SJSA1 (cell line): Measurements from ENCODE around the gene OCA2. TPM values are rescaled to one million over a fixed set of nuclear protein-coding genes. Genes with fewer than 3 reads are reported as not detected.

Source experiments
- DNase-seq, 2 experiments: peaks; one replicate each; pipeline ENCODE4 v3.0.0-alpha.2; 2015 to 2020; ENCODE audit warnings: low spot score in 2 of 2, low read depth in 1 of 2
- H3K27ac ChIP-seq: fragments of 250-450 bp; sonication (Bioruptor Pico); 2 replicates; pipeline ENCODE4 v1.5.1; 2020; ENCODE audit warnings: mild to moderate bottlenecking, moderate library complexity
- H3K27me3 ChIP-seq: fragments of 250-450 bp; sonication (Bioruptor Pico); replicated peaks from 2 replicates; pipeline ENCODE4 v1.5.1; 2020; ENCODE audit warnings: mild to moderate bottlenecking, moderate library complexity
- H3K36me3 ChIP-seq: fragments of 250-450 bp; sonication (Bioruptor Pico); 2 replicates; pipeline ENCODE4 v1.5.1; 2020; ENCODE audit warnings: mild to moderate bottlenecking
- H3K4me1 ChIP-seq: fragments of 250-450 bp; sonication (Bioruptor Pico); replicated peaks from 2 replicates; pipeline ENCODE4 v1.6.1; 2021; ENCODE audit warnings: mild to moderate bottlenecking
- H3K4me3 ChIP-seq: fragments of 250-450 bp; sonication (Bioruptor Pico); 2 replicates; pipeline ENCODE4 v1.5.1; 2020; ENCODE audit warnings: mild to moderate bottlenecking
- H3K9me3 ChIP-seq: fragments of 250-450 bp; sonication (Bioruptor Pico); replicated peaks from 2 replicates; pipeline ENCODE4 v1.5.1; 2020; ENCODE audit warnings: mild to moderate bottlenecking
- total RNA-seq: library from RNA; depleted of rRNA; stranded (reverse); fragments of >200 nt; shearing (Covaris generic); gene quantifications from 2 replicates; pipeline ENCODE4 v1.2.3, GENCODE V29; 2014

The OCA2 gene
- total RNA-seq, 1 experiment from 2014 or later = 0.11 TPM

DNA sequence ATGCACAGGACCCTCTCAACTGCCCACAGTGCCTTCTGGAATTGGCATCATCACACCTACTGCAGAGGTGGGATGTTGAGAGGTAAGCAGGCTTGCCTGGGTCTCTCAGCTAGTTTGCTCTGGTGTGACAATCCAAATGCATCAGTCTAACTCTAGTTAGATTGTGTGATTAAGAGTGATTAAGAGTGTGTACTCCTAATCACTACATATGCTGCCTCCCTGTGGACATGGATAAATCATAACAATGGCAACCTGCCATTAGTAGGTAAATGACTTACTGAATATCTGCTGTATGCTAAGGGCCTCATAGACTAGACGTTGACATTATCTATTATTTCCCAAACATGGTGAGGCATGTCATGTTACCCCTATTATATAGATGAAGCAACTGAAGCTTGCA lies 342.1 kb downstream of the OCA2 start:
- Histone ChIP-seq H3K36me3 (no peaks in the 10 kb centered on the region), H3K27me3 (no peaks in the 10 kb centered on the region), H3K4me1 (no peaks in the 10 kb centered on the region), H3K27ac (no peak overlapping the region), H3K9me3 (no peaks in the 10 kb centered on the region), H3K4me3 (no peak overlapping the region)
- no peak for DNase-seq

DNA sequence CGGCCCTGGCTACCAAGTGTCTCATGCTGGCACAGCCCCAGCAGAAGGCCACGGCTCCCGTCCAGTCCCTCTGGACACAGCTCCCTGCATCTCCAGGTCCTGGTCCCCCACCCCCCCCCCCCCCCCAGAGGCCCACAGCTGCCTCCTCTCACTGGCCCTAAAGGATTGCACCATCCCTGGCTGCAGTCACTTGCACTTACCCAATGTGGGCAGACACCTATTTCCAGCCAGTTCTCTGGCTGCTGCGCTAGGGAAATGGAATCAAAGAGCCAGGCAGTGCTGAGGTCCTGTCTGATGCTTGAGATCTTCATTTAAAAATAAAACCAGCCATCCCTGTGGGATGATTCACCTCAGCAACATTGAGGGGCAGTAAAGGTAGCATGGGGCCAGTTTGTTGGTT lies 346.4 kb downstream of the OCA2 start:
- H3K27ac ChIP-seq = no peak overlapping the region
- H3K4me1 ChIP-seq = no peaks in the 10 kb centered on the region

DNA sequence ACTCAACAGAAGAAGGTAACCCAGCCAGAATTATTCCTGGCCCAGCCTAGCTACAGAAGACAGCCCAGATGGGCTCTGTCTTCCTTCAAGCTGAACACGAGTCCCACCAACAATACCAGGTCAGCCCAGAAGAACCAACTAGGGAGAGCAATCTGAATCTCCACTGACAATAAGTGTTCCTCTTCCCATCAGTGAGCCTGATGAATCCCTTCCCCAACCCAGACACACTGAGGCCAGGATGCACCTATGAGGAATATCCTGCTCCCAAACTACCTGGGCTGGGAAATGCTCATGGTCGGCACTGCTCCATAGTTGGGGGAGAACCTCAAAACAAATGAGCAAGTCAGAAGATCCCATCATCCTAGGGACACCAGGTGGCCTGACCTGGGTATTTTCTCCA lies 351.1 kb downstream of the OCA2 start:
- Histone ChIP-seq H3K27me3 (no peaks in the 10 kb centered on the region), H3K4me3 (no peak overlapping the region), H3K9me3 (no peaks in the 10 kb centered on the region; the same call in 1 of the 2 replicates), H3K36me3 (no peaks in the 10 kb centered on the region), H3K4me1 (no peaks in the 10 kb centered on the region), H3K27ac (no peak overlapping the region)
- no peak for DNase-seq

More for the DNA sequence above, 346.4 kb downstream of the OCA2 start:
- H3K27me3 ChIP-seq = no peaks in the 10 kb centered on the region
- H3K9me3 ChIP-seq = no peaks in the 10 kb centered on the region; the same call in 1 of the 2 replicates
- DNase-seq = no peak
- H3K36me3 ChIP-seq = no peaks in the 10 kb centered on the region
- no peak overlapping the region for H3K4me3 ChIP-seq

DNA sequence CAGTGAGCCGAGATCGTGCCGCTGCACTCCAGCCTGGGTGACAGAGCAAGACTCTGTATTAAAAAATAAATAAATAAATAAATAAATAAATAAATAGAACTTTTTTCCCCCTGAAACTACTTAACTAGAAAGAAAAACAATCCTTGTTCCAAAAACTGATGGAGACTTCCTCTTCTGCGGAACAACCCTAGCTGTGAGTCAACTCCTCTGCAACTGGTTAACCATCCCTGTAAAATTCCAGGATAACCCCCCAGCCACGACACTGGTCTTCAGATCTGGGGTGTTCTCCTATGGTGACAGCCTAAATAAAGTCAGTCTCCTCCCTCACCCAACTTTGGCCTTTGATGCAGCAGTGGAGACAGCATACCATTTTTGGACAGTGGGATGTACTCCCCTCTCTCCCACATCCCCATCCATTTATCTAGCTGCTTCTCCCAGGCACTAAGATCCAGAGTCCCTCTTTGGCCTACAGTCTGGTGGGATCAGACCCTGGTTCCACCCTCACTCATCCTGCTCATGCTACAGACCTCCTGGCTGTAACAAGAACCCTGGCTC lies 352.6 kb downstream of the OCA2 start:
- Histone ChIP-seq H3K36me3 (no peaks in the 10 kb centered on the region), H3K27me3 (no peaks in the 10 kb centered on the region), H3K27ac (no peak overlapping the region), H3K4me1 (no peaks in the 10 kb centered on the region), H3K9me3 (no peaks in the 10 kb centered on the region; the same call in 1 of the 2 replicates), H3K4me3 (no peak overlapping the region)
- DNase-seq = no peak

DNA sequence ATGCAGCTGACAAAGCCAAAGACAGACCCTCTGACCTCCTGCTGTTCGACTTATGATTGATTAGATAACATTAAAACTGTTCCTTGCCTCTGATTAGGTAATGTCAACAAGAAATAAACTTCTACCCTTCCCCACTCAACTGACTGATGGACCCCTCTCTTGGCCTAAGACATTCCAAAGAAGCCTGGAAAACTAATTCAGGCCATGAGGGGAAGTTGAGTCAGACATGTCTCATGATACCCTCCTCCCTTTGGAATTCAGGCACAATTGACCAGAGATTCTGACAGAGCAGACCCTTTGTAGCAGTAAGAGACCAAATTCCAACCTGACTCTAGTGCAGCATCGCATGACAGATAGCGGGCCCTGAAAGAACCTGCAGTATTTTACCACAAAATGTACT lies 354.5 kb downstream of the OCA2 start:
- Histone ChIP-seq H3K27ac (no peak overlapping the region), H3K4me3 (no peak overlapping the region), H3K36me3 (no peaks in the 10 kb centered on the region), H3K27me3 (no peaks in the 10 kb centered on the region), H3K4me1 (no peaks in the 10 kb centered on the region), H3K9me3 (no peaks in the 10 kb centered on the region; the same call in 1 of the 2 replicates)
- no peak for DNase-seq

DNA sequence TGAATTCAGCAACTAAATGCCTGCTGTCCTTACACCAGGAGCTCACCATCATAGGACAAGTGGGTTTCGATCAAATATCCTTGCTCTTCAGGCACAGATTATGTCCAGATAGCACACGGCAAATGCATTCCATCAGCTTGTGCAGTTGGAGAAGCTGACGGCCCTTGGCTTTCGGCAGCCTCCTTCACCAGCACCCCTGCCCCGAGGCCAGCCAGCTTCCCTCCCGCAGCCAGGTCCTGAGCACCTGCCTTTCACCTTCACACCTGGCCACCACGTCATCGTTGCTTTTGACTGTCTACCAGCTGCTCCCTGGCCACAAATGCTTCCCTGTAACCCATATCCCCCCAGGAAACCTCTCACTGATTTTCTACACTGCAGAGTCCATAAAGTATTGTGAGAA lies 355.5 kb downstream of the OCA2 start:
- Histone ChIP-seq H3K27ac (no peak overlapping the region), H3K36me3 (no peaks in the 10 kb centered on the region), H3K9me3 (no peaks in the 10 kb centered on the region; the same call in 1 of the 2 replicates), H3K4me1 (no peaks in the 10 kb centered on the region), H3K27me3 (no peaks in the 10 kb centered on the region), H3K4me3 (no peak overlapping the region)
- no peak for DNase-seq

DNA sequence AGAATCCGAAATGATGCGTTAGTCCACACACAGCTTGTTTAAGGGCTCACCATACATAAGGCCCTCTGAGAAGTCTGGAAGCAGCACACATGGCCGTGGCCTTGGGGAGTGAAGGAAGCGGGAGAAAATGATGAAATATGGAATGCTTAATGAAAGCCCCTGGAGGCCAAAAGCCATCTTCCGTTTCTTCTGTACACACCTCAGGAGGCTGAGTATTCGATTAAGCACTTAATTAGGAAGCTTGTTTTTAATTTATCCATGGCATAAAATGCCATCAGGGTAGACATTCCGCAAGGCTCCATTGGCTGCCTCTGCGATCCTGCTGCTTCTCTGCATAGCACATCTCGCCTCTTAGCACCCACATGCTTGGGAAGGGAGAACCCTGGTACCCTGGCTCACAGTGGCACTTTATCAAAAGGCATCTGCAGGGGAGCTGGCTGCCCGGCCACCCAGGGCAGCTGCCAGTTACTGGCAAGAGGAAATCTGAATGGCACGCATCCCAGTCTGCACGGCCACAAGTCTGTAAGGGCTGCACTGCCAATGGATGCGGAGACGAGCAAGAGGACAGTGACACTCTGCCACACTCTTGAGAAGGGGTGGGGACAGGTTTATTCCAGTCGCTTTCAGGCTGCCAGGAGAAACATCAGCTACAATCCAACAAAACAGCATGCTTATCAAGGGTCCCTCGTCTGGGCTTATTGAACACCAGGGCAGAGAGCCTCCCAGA lies 356.2 kb downstream of the OCA2 start:
- no peaks in the 10 kb centered on the region for H3K4me1 ChIP-seq
- H3K9me3 ChIP-seq = no peaks in the 10 kb centered on the region
- no peak overlapping the region for H3K4me3 ChIP-seq
- no peak for DNase-seq
- no peaks in the 10 kb centered on the region for H3K36me3 ChIP-seq
- no peaks in the 10 kb centered on the region for H3K27me3 ChIP-seq
- H3K27ac ChIP-seq = no peak overlapping the region

DNA sequence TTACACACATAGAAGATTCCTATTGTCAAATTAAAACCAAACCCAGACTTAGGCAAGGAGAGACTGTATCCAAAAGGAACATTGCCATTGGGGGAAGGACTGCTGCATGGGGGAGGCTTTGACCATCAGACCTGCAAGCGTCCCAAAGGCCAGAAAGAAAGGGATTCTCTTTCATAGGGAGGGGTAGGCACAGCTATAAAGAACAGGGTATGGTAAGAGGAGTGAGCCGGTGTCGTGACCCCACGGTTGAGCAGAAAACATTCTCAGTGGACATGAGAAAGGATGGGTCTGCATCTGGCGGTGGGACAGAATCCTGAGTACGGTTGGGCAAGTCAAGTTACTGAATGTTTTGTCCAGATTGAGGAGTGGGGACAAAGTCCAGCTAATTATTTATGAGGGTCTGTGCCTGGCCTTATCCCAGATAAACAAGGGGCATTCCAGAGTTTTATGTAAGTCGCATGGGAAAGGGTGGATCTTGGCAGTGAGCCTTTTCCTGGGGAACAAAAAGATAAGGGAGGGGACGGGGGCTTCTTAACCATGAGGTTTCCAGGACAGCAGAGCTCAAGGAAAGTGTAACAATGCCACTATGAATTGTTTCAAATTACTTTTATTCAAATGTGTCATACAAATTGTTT lies 357.8 kb downstream of the OCA2 start:
- no peaks in the 10 kb centered on the region for H3K27me3 ChIP-seq
- no peak overlapping the region for H3K4me3 ChIP-seq
- no peaks in the 10 kb centered on the region for H3K4me1 ChIP-seq
- no peaks in the 10 kb centered on the region for H3K36me3 ChIP-seq
- H3K9me3 ChIP-seq = no peaks in the 10 kb centered on the region
- H3K27ac ChIP-seq = no peak overlapping the region
- DNase-seq = no peak

DNA sequence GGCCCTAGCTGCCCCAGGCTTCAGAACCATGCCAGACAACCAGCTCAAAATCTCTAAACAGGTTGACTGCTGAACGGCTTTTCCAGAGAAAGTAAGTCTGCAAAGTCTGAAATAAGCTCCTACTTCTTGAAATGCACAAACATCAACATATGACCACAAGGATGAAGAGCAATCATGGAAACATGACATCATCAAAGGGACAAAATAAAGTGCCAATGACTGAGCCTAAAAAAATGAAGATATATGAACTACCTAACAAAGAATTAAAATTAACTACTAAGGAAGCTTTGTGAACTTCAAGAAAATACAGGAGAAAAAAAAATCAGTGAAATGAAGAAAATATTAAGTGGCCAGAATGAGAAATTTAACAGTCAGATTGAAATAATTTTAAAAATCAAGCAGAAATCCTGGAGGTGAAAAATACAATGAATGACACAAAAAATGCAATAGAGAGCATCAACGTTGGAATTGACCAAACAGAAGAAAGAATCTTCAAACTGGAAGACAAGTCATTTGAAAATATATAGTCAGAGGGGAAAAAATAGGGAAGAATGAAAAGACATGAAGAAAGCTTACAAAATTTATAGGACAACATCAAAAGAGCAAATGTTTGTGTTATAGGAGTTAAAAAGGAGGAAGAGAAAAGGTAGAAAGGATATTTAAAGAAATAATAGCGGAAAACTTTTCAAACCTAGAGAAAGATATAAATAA lies 364.2 kb downstream of the OCA2 start:
- no peak for DNase-seq
- no peak overlapping the region for H3K4me3 ChIP-seq
- H3K36me3 ChIP-seq = no peaks in the 10 kb centered on the region
- H3K27me3 ChIP-seq = no peaks in the 10 kb centered on the region
- H3K9me3 ChIP-seq = 0 out of 2 replicates have a peak, but pooled peaks cover 2% of the 10 kb centered on the region
- H3K4me1 ChIP-seq = no peaks in the 10 kb centered on the region
- no peak overlapping the region for H3K27ac ChIP-seq

DNA sequence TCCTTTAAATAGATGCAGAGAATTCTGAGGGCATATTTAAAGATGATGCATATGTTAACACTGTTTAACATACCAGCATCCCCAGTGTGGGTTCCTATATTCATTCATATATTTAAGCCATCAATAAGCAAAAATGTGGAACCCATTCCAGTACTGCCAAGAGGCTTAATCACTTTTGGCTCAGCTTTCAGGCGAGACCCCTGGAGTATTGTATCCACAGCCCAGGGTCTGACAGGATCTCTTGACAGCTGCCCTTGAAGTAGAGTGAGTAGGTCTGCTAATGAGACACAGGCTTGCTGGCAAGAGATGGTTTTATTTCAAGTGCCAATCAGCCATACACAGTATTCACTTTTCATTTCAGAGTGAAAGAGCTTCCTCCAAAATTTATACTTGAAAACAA lies 367.3 kb downstream of the OCA2 start:
- no peak overlapping the region for H3K4me3 ChIP-seq
- no peak overlapping the region for H3K27ac ChIP-seq
- no peaks in the 10 kb centered on the region for H3K27me3 ChIP-seq
- H3K9me3 ChIP-seq = peaks cover 2% of the 10 kb centered on the region; the same call in 1 of the 2 replicates
- no peak for DNase-seq
- H3K36me3 ChIP-seq = no peaks in the 10 kb centered on the region
- H3K4me1 ChIP-seq = no peaks in the 10 kb centered on the region

DNA sequence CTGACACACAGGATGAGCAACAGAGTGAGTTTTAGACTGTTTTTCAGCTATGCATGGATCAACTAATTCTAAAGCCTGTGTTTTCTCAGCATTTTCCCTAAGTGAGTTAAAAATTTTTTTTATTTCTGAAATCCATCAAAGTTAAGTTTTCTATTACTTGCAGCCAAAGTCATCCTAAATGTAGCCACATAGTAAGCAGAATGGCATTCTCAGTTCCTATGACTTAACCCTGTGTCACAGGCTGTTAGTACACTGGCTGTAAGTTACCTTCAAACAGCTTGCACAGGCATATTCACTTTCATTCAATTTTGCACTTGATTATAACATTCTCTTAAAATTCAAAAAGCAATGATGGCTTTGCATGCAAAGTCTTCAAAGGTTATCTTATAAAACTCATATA lies 368.2 kb downstream of the OCA2 start:
- H3K4me1 ChIP-seq = no peaks in the 10 kb centered on the region
- H3K27ac ChIP-seq = no peak overlapping the region
- no peaks in the 10 kb centered on the region for H3K27me3 ChIP-seq
- H3K9me3 ChIP-seq = peaks cover 2% of the 10 kb centered on the region; the same call in 1 of the 2 replicates
- no peak overlapping the region for H3K4me3 ChIP-seq
- no peak for DNase-seq
- H3K36me3 ChIP-seq = no peaks in the 10 kb centered on the region

DNA sequence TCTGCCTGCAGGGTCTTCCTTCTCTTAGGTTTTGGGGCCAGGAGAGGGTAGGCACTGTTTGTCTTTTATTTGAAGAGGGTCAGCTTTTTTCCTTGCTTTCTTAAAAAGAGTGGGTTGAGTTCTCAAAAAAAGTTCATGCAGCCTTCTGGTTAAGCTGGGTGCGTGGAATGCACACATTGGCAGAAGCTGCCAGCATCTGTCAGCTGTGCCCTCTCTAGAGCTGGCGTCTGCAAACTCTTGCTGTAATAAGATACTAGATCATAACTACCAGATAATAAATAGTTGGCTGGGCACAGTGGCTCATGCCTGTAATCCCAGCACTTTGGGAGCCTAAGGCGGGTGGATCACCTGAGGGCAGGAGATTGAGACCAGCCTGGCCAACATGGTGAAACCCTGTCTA lies 373.4 kb downstream of the OCA2 start:
- Histone ChIP-seq H3K36me3 (no peaks in the 10 kb centered on the region), H3K4me1 (no peaks in the 10 kb centered on the region), H3K9me3 (peaks cover 3% of the 10 kb centered on the region; the same call in 1 of the 2 replicates), H3K27ac (no peak overlapping the region), H3K27me3 (no peaks in the 10 kb centered on the region), H3K4me3 (no peak overlapping the region)
- DNase-seq = no peak

DNA sequence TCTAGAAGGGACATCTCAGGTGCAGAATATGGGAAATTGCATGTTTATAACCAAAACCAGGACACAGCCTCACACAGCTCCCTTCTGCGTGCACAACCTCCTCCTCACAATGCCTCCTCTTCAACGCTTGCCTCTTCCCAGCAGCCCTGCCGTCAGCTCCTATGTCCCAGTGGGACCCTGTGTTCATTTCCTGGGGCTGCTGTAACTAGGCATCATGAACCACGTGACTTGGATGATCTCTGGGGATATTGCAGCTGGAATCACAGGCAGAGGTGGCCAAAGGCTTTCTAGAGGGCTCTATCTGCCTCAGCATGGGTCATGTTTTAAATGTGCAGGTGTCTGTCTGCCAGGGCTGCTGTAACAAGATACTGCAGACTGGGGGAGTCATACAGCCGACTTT lies 375.3 kb downstream of the OCA2 start:
- Histone ChIP-seq H3K27me3 (no peaks in the 10 kb centered on the region), H3K27ac (no peak overlapping the region), H3K9me3 (peaks cover 3% of the 10 kb centered on the region), H3K4me1 (no peaks in the 10 kb centered on the region), H3K36me3 (no peaks in the 10 kb centered on the region), H3K4me3 (no peak overlapping the region)
- DNase-seq = no peak

DNA sequence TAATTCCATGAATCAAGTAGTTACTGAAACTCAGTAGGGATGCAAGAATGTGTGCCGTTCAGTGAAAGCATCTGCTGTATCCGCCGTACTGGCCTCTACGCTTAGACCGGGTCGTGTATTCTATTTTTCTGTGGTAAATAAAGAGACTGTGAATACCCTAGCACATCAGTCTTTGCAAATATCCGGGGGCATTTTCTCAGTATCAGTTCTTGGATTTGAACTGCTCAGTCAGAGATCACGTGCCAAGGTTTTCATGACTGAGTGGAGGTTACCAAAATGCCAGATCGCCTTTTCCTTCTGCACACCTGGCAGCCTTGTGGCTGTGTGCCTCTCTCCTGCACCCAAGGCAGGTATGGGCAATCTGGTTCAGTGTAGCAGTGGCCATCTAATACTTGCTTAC lies 377.0 kb downstream of the OCA2 start:
- no peak for DNase-seq
- no peak overlapping the region for H3K27ac ChIP-seq
- no peaks in the 10 kb centered on the region for H3K36me3 ChIP-seq
- H3K4me3 ChIP-seq = no peak overlapping the region
- no peaks in the 10 kb centered on the region for H3K4me1 ChIP-seq
- H3K9me3 ChIP-seq = peaks cover 8% of the 10 kb centered on the region
- H3K27me3 ChIP-seq = no peaks in the 10 kb centered on the region
